OCI-LY7 (cell line): ENCODE results near the gene AP1B1. TPM values are rescaled to one million over a fixed set of nuclear protein-coding genes. Genes with fewer than 3 reads are reported as not detected.

Experiments used
- BruUV-seq: library from RNA; stranded (reverse); fragments of 400-500 nt; replicated peaks from 2 replicates; lab custom pipeline; 2021; lab: Mats Ljungman, UMichigan
- CTCF ChIA-PET: fragments of 300-600 bp; sonication (Branson Sonifier 250); formaldehyde crosslinking; loops from one replicate; lab custom pipeline; 2022; ENCODE audit warnings: antibody characterized with exemption; ENCODE audit not compliant: unreplicated experiment; lab: Charles Lee
- POLR2A ChIA-PET: fragments of 300-600 bp; sonication (Branson Sonifier 250); formaldehyde crosslinking; loops from one replicate; lab custom pipeline; 2022; ENCODE audit warnings: antibody characterized with exemption; lab: Charles Lee
- DNase-seq: peaks from one replicate; pipeline ENCODE4 v3.0.0-alpha.2; 2015; ENCODE audit warnings: low spot score
- H2AFZ ChIP-seq: fragments of 200-600 bp; sonication (generic), shearing (Covaris generic); 2 replicates; pipeline ENCODE4 v1.6.1; 2014; ENCODE audit warnings: mild to moderate bottlenecking, antibody characterized with exemption, low read length, moderate library complexity
- H3K27ac ChIP-seq: fragments of 200-600 bp; sonication (generic); 2 replicates; pipeline ENCODE4 v1.5.1; 2014; ENCODE audit warnings: mixed run types, low read depth, mild to moderate bottlenecking, moderate library complexity, low read length, inconsistent platforms; ENCODE audit not compliant: poor library complexity, severe bottlenecking
- H3K36me3 ChIP-seq: fragments of 200-600 bp; sonication (generic); 2 replicates; pipeline ENCODE4 v1.6.1; 2014; ENCODE audit warnings: mild to moderate bottlenecking, antibody characterized with exemption, low read length, moderate library complexity, mixed read lengths; ENCODE audit not compliant: insufficient read depth
- H3K4me1 ChIP-seq: fragments of 200-600 bp; sonication (generic); 2 replicates; pipeline ENCODE4 v1.5.1; 2014; ENCODE audit warnings: mild to moderate bottlenecking, low read length; ENCODE audit not compliant: insufficient read depth, poor library complexity, severe bottlenecking
- H3K4me2 ChIP-seq: fragments of 200-600 bp; sonication (generic); 2 replicates; pipeline ENCODE4 v1.6.1; 2014; ENCODE audit warnings: mild to moderate bottlenecking, low read length
- H3K4me3 ChIP-seq: fragments of 200-600 bp; sonication (generic); 2 replicates; pipeline ENCODE4 v1.5.1; 2014; ENCODE audit warnings: mild to moderate bottlenecking, low read depth, low read length; ENCODE audit not compliant: poor library complexity, severe bottlenecking
- H3K79me2 ChIP-seq: fragments of 200-600 bp; sonication (generic); 2 replicates; pipeline ENCODE4 v1.6.1; 2016; ENCODE audit warnings: low read depth, mild to moderate bottlenecking, low read length, moderate library complexity, mixed read lengths; ENCODE audit not compliant: insufficient read depth
- H3K9me2 ChIP-seq: fragments of 200-600 bp; sonication (generic); 2 replicates; pipeline ENCODE4 v1.6.1; 2016; ENCODE audit warnings: mild to moderate bottlenecking, low read length, mixed read lengths; ENCODE audit not compliant: insufficient read depth
- H3K9me3 ChIP-seq: fragments of 200-600 bp; sonication (generic); 2 replicates; pipeline ENCODE4 v1.6.1; 2014; ENCODE audit warnings: mild to moderate bottlenecking, mixed run types, low read length, mixed read lengths
- H4K20me1 ChIP-seq: fragments of 200-600 bp; sonication (generic); 2 replicates; pipeline ENCODE4 v1.6.1; 2014; ENCODE audit warnings: mild to moderate bottlenecking, antibody characterized with exemption, low read length, moderate library complexity, mixed read lengths; ENCODE audit not compliant: insufficient read depth
- EZH2phosphoT487 ChIP-seq: fragments of 200-600 bp; sonication (generic); IDR thresholded peaks from 2 replicates; pipeline ENCODE4 v1.6.1; 2018; ENCODE audit warnings: low read depth, borderline replicate concordance, mild to moderate bottlenecking, mixed run types, antibody characterized with exemption, low read length, moderate library complexity, mixed read lengths
- intact Hi-C: fragments of 100-400 bp; cut with micrococcal nuclease; formaldehyde crosslinking; loops from one replicate; pipeline ENCODE4 v1.10.0; 2022; ENCODE audit not compliant: unreplicated experiment
- total RNA-seq, 2 experiments: library from RNA; depleted of rRNA in 1 of 2; stranded (reverse); fragments of >200 nt in 1 of 2; shearing (Covaris generic) in 1 of 2; gene quantifications; 2 replicates each; pipeline ENCODE4 v1.2.3, GENCODE V29; 2014 to 2022
- TF ChIP-seq, protein P1 (sequence below): fragments of 200-600 bp; sonication (generic); conservative IDR thresholded peaks from 2 replicates; pipeline ENCODE4 v1.5.1; 2014; ENCODE audit warnings: mild to moderate bottlenecking, antibody characterized with exemption, low read length, moderate library complexity, mixed read lengths

AP1B1 gene
- total RNA-seq, 2 experiments from 2014 or later = 111 to 156 TPM

DNA sequence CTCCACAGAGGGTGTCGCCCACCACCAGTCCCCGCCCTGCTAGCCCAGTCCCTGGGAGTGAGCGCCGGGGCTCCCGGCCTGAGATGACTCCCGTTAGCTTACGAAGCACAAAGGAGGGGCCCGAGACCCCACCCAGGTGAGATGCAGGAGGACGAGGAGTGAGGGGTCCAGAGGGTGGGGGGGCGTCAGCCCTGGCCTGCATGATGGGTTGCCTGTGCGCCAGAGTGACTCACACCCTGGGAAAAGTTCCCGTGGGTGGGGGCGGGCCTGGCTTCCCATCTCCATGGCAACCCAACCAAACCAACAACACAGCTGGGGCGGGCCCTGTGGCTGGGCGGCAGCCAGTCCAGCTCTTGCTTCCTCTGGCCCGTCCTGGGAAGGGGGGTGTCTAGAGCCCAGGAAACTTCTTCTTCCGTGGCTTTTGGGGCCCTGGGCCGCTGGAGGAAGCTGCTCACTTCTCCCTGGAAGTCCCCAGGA lies 77.5 kb downstream of the AP1B1 start:
- Histone ChIP-seq H3K4me3 (no peak overlapping the region), H2AFZ (no peak overlapping the region), H3K4me2 (no peak overlapping the region), H3K4me1 (peaks cover 8% of the 10 kb centered on the region), H3K9me2 (no peaks in the 10 kb centered on the region), H3K27ac (no peak overlapping the region), H3K36me3 (peaks cover 4% of the 10 kb centered on the region; the same call in 1 of the 2 replicates), H3K79me2 (no peaks in the 10 kb centered on the region), H4K20me1 (no peaks in the 10 kb centered on the region), H3K9me3 (no peaks in the 10 kb centered on the region)
- intact Hi-C loops = no loop called here
- ChIA-PET CTCF (no interaction called here), POLR2A (no interaction called here)
- DNase-seq = no peak
- no TSS peak for BruUV-seq
- no peak for TF ChIP-seq EZH2phosphoT487
- TF ChIP-seq, protein P1, sequence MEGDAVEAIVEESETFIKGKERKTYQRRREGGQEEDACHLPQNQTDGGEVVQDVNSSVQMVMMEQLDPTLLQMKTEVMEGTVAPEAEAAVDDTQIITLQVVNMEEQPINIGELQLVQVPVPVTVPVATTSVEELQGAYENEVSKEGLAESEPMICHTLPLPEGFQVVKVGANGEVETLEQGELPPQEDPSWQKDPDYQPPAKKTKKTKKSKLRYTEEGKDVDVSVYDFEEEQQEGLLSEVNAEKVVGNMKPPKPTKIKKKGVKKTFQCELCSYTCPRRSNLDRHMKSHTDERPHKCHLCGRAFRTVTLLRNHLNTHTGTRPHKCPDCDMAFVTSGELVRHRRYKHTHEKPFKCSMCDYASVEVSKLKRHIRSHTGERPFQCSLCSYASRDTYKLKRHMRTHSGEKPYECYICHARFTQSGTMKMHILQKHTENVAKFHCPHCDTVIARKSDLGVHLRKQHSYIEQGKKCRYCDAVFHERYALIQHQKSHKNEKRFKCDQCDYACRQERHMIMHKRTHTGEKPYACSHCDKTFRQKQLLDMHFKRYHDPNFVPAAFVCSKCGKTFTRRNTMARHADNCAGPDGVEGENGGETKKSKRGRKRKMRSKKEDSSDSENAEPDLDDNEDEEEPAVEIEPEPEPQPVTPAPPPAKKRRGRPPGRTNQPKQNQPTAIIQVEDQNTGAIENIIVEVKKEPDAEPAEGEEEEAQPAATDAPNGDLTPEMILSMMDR = no peak

DNA sequence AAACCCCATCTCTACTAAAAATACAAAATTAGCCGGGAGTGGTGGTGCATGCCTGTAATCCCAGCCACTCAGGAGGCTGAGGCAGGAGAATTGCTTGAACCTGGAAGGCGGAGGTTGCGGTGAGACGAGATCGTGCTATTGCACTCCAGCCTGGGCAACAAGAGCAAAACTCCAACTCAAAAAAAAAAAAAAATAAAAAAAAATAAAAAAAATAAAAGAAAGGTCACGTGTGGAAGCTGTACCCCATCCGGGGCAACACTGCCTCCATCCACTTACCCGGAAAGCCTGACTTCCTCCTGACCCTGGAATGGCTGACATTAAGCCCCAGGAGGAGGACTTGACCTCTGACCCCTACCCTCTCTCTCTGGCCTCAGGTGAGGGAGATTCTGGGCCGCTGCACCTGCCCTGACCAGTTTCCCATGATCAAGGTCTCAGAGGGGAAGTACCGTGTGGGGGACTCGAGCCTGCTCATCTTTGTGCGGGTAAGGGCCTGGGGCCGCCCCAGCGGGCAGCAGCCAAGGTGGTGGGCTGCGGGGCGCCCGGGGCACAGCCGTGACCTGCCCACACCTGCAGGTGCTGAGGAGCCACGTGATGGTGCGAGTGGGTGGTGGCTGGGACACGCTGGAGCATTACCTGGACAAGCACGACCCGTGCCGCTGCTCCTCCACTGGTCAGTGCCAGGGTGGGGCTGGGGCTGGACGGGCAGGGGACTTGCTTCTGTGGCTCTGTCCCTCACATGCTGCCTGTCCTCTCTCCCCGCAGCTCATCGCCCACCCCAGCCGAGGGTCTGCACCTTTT lies 78.1 kb downstream of the AP1B1 start:
- intact Hi-C loops = no loop called here
- Histone ChIP-seq H3K9me3 (no peaks in the 10 kb centered on the region), H2AFZ (no peak overlapping the region), H3K4me2 (no peak overlapping the region), H3K4me3 (no peak overlapping the region), H3K27ac (no peak overlapping the region), H3K79me2 (no peaks in the 10 kb centered on the region), H3K4me1 (peaks cover 8% of the 10 kb centered on the region), H4K20me1 (no peaks in the 10 kb centered on the region), H3K9me2 (no peaks in the 10 kb centered on the region), H3K36me3 (peaks cover 4% of the 10 kb centered on the region; the same call in 1 of the 2 replicates)
- BruUV-seq = no TSS peak
- DNase-seq = no peak
- CTCF ChIA-PET = no interaction called here
- TF ChIP-seq, protein P1 = no peak
- no peak for TF ChIP-seq EZH2phosphoT487
- POLR2A ChIA-PET = no interaction called here
